ENCODE data around the gene NRG2.

The NRG2 gene

DNA sequence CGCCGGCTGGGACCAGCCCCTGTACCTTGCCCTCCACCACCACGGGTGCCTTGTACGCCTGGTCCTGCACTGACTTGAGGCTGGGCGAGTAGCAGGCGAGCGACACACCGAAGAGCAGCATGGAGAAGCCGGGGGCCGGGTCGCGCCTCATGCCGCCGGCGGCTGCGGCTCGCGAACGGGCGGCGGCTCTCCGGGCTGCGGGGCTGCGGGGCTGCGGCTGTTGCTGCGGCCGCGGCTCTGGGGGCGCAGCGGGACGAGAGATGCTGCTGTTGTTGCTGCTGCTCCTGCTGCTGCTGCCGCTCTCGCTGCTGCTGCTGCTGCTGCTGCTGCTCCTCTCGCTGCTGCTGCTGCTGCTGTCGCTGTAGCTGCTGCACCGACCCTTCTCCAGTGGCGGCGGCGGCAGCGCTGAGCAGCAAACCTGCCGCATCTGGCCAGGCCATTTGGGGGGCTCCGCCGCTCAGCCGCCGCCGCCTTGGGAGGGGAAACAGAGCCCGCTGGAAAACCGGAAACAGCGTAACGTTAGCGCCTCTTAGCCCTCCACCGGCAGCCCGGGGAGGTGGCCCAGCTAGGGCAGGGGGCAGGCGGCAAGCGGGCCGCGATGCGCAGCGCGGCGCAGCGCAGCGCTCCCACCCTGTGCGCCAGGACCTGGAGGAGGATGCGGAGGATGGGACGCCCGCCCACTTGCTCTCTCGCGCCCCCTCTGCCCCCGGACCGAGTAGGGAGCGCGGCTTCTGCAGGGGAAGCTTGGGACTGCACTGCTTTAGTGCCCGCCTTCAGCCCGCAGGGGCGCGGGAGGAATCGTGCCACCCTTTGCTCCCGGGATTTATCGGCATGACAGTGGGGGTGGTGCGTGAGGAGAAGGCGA is at the start of gene NRG2:
TSS of gene NRG2 (minus strand) at position 657 of the 865 bp plus-strand sequence.
- no peak for FAIRE-seq

- no peak for FAIRE-seq
These were observed 47.2 kb upstream of the NRG2 start for GRCh38 chr5:140090251-140090650.

DNA sequence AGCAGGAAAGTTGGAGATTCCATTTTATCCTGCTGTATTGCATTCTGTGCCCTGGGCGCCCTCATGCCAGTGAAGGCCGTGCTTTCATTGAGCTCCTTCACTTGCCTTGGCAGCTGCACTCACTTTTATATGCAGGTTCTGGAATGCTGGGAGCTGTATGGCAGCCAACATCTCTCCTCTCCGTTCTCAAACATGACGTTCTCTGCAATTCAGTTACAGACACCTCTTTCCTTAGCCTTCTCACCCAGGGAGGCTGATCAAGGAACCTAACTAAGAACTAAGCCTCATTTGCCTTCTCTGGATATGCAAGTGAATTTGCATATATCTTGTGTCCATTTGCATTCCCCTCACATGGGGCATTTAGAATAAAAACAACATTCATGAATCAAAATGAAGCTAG is 41.4 kb upstream of the NRG2 start:
- FAIRE-seq = no peak

DNA sequence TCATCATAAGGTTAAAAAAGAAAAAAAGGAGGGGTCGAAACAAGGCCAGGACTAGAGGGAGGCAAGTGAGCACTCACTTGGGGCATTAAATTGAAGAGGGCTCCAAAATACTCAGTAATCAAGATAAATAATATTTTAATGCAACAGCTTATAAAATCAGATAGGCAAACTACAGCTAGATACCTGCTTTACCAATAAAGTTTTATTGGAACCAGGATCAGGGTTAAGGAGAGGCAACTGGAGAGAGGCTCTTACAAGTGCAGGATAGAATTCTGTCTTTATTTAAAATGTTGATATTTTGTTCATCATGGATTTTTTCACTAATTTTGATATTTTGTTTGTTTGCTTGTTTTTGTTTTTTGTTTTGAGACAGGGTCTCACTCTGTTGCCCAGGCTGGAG is 40.6 kb upstream of the NRG2 start:
- no peak for FAIRE-seq

- FAIRE-seq = no peak
These were observed 40.0 kb upstream of the NRG2 start for GRCh38 chr5:140083120-140083519.

DNA sequence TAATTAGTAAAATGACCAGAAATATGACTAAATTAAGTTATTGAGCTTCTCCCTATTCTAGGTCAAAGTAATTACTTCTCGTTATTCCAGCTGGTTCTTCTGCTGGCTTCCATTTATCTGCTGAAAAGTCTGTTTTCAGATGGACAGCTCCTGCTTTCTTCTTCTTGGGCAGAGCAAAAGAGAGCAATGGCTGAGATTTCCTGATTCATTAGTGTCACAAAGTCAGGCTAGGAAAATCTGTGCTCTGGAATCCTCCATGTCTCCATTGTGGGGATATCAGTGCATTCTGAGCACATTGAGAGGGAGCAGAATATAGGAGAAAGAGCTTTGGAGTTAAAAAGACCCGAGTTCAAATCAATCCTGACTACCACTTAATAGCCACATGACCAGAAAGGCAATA is 33.7 kb upstream of the NRG2 start:
- FAIRE-seq = no peak

DNA sequence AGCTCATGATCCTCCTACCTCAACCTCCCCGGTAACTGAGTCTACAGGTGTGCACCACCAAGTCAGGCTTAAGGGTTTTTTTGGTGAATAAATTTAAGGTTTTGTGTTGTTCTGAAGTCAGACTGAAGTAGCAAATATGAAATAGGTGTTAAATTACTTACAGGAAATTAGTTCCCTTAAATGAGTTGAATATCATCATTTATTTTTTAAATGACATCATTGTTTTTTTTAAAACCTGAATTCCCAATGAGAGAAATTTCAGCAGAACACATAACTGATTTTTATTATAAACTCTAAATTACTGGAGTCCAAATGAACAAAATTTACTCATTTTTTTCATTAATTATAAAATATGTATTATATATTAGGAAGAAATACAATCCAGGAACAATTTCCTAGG is 33.0 kb upstream of the NRG2 start:
- FAIRE-seq = peak; percentile 66

- FAIRE-seq = no peak
These were observed 32.3 kb upstream of the NRG2 start for GRCh38 chr5:140075371-140075770.

DNA sequence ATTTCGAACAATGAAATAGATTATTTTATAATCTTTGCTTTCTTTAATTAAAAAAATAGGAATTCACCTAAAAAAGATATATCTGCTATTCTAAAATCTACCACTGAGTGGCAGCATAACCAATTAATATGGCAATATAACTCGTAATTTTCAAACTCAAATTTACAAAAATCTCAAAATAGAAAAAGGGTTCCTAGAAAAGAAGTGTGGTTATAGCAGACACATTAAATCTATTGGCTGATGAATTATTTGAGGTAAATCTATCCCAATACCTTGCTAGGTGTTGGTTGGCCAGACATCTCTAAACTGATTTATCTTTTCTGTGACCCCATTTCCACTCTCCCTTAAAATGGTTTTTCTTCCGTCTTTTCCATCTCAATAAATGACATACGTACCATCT is 30.2 kb upstream of the NRG2 start:
- FAIRE-seq = peak; percentile 97

DNA sequence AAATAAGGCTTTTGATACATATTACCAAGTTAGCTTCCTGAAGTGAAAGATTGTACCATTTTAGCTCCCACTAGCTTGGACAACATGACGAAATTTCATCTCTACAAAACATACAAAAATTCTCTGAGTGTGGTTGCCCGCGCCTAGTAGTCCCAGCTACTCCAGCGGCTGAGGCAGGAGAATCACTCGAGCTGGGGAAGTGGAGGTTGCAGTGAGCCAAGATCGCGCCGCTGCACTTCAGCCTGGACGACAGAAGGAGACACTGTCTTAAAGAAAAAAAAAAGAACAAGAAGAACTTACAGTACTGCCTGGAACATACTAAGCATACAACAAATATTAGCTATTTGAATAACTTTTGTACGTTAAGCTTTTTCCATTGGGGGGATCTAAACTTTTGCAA is 29.7 kb upstream of the NRG2 start:
- no peak for FAIRE-seq

GRCh38 chr5:140060816-140061215 is 17.7 kb upstream of the NRG2 start:
- no peak for FAIRE-seq

- FAIRE-seq = no peak
These were observed 15.3 kb upstream of the NRG2 start for GRCh38 chr5:140058212-140058932.

- no peak for FAIRE-seq
These were observed 13.8 kb upstream of the NRG2 start for GRCh38 chr5:140056880-140057279.

DNA sequence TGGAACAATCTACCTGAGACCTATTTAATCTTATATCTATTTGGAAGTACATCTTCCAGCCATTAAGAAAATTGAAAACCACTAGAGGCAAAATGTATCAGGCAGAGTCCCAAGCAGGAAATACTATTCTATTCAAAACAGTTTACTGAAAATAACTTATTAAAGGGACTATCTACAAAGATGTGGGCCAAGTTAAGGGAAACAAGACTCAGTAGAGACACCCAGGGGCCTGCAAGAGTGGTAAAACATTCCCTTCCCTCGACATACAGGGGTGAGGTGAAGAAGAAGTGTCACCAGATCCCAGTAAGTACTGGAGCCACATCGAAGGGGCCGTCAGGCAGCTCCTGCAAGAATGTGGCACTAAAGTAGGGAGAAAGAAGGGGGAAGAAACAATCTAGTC is 12.1 kb upstream of the NRG2 start:
- no peak for FAIRE-seq

DNA sequence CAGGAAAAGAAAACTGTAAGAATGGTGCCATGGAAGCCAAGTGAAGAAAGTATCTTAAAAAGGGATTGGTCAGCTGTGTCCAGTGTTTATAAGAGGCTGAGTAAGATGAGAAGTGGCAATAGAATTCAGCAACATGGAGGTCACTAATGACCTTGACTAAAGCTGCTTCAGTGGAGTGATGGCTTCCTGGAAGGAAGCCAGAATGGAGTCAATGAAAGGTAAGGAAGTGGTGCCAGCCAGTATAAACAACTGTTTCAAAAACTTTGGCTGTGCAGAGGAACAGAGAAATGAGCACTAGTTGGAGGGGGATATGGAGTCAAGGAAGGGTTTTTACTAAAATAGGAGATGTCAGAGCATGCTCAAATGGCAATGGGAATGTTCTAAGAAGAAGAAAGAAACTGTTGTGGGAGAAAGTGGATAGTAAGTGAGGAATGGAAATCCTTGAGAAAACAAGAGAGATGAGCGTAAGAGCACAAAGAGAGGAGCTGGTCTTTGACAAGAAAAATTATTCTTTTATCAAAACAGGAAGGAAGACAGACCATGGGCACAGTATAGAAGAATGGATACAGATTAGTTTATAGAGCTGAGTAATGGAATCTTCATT is 11.1 kb upstream of the NRG2 start:
- no peak for FAIRE-seq

- FAIRE-seq = no peak
These were observed 8.9 kb upstream of the NRG2 start for GRCh38 chr5:140051950-140052349.

- FAIRE-seq = no peak
These were observed 6.6 kb upstream of the NRG2 start for GRCh38 chr5:140049713-140050112.

- no peak for FAIRE-seq
These were observed 6.1 kb upstream of the NRG2 start for GRCh38 chr5:140049205-140049604.

GRCh38 chr5:140044041-140044440 is 942 bp upstream of the NRG2 start:
- no peak for FAIRE-seq

DNA sequence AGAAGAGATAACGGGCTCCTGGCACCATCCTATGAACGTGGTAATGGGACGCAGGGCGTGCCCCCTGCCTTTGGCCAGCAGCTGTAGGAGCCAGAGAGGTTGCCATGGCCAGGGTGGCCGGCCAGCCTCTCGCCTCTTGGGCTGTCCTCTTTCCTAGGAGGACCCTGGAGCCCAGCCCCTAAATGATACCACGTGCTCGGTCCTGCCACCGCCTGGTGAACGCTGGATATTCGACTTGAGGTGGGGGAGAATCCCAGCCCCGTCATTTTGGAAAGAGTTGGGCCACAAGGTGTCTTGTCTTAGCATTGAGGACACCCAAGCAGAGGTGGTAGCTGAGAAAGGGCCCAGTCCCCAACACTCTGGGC is 391 bp upstream of the NRG2 start:
- no peak for FAIRE-seq

GRCh38 chr5:140042393-140042642 is 781 bp downstream of the NRG2 start:
- FAIRE-seq = no peak

GRCh38 chr5:140041492-140042392 is 1.4 kb downstream of the NRG2 start:
- FAIRE-seq = no peak

- no peak for FAIRE-seq
These were observed 2.0 kb downstream of the NRG2 start for GRCh38 chr5:140041099-140041491.

Data from colon (tissue), 2 donors.